ENCODE data around the gene ZBTB44.

- TF ChIP-seq CTCF (conservative IDR thresholded peaks at IDR 0.05): no peak
- TF ChIP-seq ZFX (IDR thresholded peaks at IDR 0.05): no peak
These were observed 68.0 kb downstream of the ZBTB44 start for GRCh38 chr11:130246738-130247137.

Measured in C4-2B (cell line).